HepG2 (cell line): ENCODE measurements around the gene CEACAM3. TPM values are rescaled to one million over a fixed set of nuclear protein-coding genes. Genes with fewer than 3 reads are reported as not detected.

Experiments
- ARID4A ChIP-seq: sonication (generic); formaldehyde crosslinking; IDR thresholded peaks from 2 replicates; pipeline ENCODE4 v1.5.0; 2020; ENCODE audit warnings: mild to moderate bottlenecking, missing genetic modification reagents, borderline replicate concordance
- ATF1 ChIP-seq: IDR thresholded peaks from 2 replicates; pipeline ENCODE4 v1.6.1; 2016; ENCODE audit warnings: mild to moderate bottlenecking, control low read depth
- GTF3A ChIP-seq: sonication (generic); formaldehyde crosslinking; conservative IDR thresholded peaks from 2 replicates; pipeline ENCODE4 v1.4.0; 2020; ENCODE audit warnings: mild to moderate bottlenecking, missing genetic modification reagents
- KLF15 ChIP-seq: sonication (generic); formaldehyde crosslinking; IDR thresholded peaks from 2 replicates; pipeline ENCODE4 v1.8.1; 2023; ENCODE audit warnings: borderline replicate concordance, mild to moderate bottlenecking, inconsistent platforms, missing genetic modification reagents, mixed read lengths
- MAFK ChIP-seq, 2 experiments: IDR thresholded peaks in 1 of 2; conservative IDR thresholded peaks in 1 of 2; 2 replicates each; pipeline ENCODE4 v1.6.1; 2011; ENCODE audit warnings: improper control_type of control experiment in 2 of 2, low read length in 2 of 2
- MED13 ChIP-seq: sonication (generic); formaldehyde crosslinking; IDR thresholded peaks from 2 replicates; pipeline ENCODE4 v1.5.0; 2020; ENCODE audit warnings: missing genetic modification reagents
- PBX3 ChIP-seq: sonication (generic); formaldehyde crosslinking; IDR thresholded peaks from 2 replicates; pipeline ENCODE4 v1.8.1; 2023; ENCODE audit warnings: missing genetic modification reagents, inconsistent platforms, borderline replicate concordance
- PHB2 ChIP-seq: fragments of 450-650 bp; IDR thresholded peaks from 2 replicates; pipeline ENCODE4 v1.6.1; 2018; ENCODE audit not compliant: partially characterized antibody
- PITX1 ChIP-seq: sonication (generic); formaldehyde crosslinking; IDR thresholded peaks from 2 replicates; pipeline ENCODE4 v1.5.1; 2020; ENCODE audit warnings: mild to moderate bottlenecking, missing genetic modification reagents
- PRDM15 ChIP-seq: sonication (generic); formaldehyde crosslinking; IDR thresholded peaks from 2 replicates; pipeline ENCODE4 v1.4.0; 2020; ENCODE audit warnings: missing genetic modification reagents
- RORA ChIP-seq: sonication (generic); formaldehyde crosslinking; IDR thresholded peaks from 2 replicates; pipeline ENCODE4 v1.5.0; 2020; ENCODE audit warnings: mild to moderate bottlenecking, missing genetic modification reagents, moderate library complexity
- SRF ChIP-seq: IDR thresholded peaks from 2 replicates; pipeline ENCODE4 v1.6.1; 2011; ENCODE audit warnings: mild to moderate bottlenecking, low read depth, low read length, moderate library complexity
- SYNCRIP ChIP-seq: fragments of 200-400 bp; formaldehyde crosslinking; IDR thresholded peaks from 2 replicates; pipeline ENCODE4 v1.6.1; 2018; ENCODE audit warnings: mild to moderate bottlenecking, low read depth, low read length; ENCODE audit not compliant: insufficient read depth
- ZFAT ChIP-seq: sonication (generic); formaldehyde crosslinking; conservative IDR thresholded peaks from 2 replicates; pipeline ENCODE4 v1.8.1; 2023; ENCODE audit warnings: missing genetic modification reagents, inconsistent platforms
- ZFP36L2 ChIP-seq: sonication (generic); formaldehyde crosslinking; IDR thresholded peaks from 2 replicates; pipeline ENCODE4 v1.4.0; 2020; ENCODE audit warnings: missing genetic modification reagents
- ZNF207 ChIP-seq: fragments of 450-650 bp; IDR thresholded peaks from 2 replicates; pipeline ENCODE4 v1.6.1; 2016; ENCODE audit warnings: antibody characterized with exemption, borderline replicate concordance
- ZZZ3 ChIP-seq: sonication (generic); formaldehyde crosslinking; IDR thresholded peaks from 2 replicates; pipeline ENCODE4 v1.4.0; 2020; ENCODE audit warnings: missing genetic modification reagents, mild to moderate bottlenecking, borderline replicate concordance
- polyA plus RNA-seq, 8 experiments: library from polyadenylated mRNA; depleted of rRNA in 3 of 8; stranded (reverse) in 7 of 8; unstranded in 1 of 8; fragments of >200 nt; fragmentation: Illumina TruSeq in 4 of 8; extraction: Trizol in 4 of 8; gene quantifications; 2 replicates each; pipeline versions ENCODE4 v1.2.1 to v1.2.3, GENCODE V29; 2011 to 2016; ENCODE audit warnings: low read depth in 4 of 8, missing spikeins in 1 of 8, mixed read lengths in 1 of 8; ENCODE audit not compliant: insufficient read depth in 1 of 8
- total RNA-seq, 5 experiments: library from RNA; depleted of rRNA; stranded (reverse); fragments of >200 nt; fragmentation: Illumina TruSeq; extraction: Trizol; gene quantifications; 2 replicates each; pipeline ENCODE4 v1.2.3, GENCODE V29; 2016; ENCODE audit warnings: low read depth in 1 of 5
- TF ChIP-seq, protein P1 (sequence below): IDR thresholded peaks from 2 replicates; pipeline ENCODE4 v1.6.1; 2016; ENCODE audit warnings: control low read depth

Gene CEACAM3
- total and polyA plus RNA-seq, 2 of the 13 experiments (the other 11 are each of a cell fraction or from before 2014, with no cell fraction given), result not detected

DNA sequence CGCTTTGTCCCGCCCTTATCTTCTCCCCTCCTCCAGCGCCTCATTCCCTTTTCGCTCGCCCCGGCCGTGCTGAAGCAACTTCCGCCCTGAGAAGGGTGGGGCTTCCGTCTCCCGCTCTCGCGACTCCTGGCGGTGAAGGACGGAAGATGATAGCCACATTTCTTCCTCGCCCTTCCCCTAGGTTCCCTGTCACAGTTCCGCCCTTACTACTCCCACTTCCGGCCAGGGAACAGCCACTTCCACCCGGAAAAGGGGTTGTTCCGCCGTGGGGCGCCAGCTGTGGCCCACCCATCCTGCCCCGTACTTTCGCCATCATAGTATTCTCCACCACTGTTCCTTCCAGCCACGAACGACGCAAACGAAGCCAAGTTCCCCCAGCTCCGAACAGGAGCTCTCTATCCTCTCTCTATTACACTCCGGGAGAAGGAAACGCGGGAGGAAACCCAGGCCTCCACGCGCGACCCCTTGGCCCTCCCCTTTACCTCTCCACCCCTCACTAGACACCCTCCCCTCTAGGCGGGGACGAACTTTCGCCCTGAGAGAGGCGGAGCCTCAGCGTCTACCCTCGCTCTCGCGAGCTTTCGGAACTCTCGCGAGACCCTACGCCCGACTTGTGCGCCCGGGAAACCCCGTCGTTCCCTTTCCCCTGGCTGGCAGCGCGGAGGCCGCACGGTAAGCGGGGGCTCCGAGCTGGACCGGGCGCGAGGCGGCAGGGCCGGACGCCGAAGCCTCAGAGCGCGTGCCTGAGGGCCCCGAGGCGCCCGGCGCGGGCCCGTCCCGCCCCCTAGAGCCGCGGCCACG is 63.4 kb downstream of the CEACAM3 start, which contains the start of gene RPS19 (continued):
- 0 out of 2 replicates have a peak, but pooled peaks have one; percentile 23 for TF ChIP-seq PRDM15 (CRISPR knock-in tag)
- TF ChIP-seq ARID4A (CRISPR knock-in tag), result peak; percentile 90; the same call in 1 of the 2 replicates
- TF ChIP-seq SRF, result 0 out of 2 replicates have a peak, but pooled peaks have one; percentile 25
- TF ChIP-seq ZZZ3 (CRISPR knock-in tag), result peak; percentile 80; the same call in 1 of the 2 replicates
- TF ChIP-seq GTF3A, result peak; percentile 74; the same call in 1 of the 2 replicates
- TF ChIP-seq PITX1 (CRISPR knock-in tag), result peak; percentile 68
- TF ChIP-seq ZFP36L2 (CRISPR knock-in tag), result no peak
- TF ChIP-seq ZNF207, result no peak
- TF ChIP-seq, protein P1, sequence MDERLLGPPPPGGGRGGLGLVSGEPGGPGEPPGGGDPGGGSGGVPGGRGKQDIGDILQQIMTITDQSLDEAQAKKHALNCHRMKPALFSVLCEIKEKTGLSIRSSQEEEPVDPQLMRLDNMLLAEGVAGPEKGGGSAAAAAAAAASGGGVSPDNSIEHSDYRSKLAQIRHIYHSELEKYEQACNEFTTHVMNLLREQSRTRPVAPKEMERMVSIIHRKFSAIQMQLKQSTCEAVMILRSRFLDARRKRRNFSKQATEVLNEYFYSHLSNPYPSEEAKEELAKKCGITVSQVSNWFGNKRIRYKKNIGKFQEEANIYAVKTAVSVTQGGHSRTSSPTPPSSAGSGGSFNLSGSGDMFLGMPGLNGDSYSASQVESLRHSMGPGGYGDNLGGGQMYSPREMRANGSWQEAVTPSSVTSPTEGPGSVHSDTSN (CRISPR knock-in tag), result no peak
- TF ChIP-seq RORA (CRISPR knock-in tag), result no peak
- peak; percentile 85 for TF ChIP-seq ATF1 (CRISPR knock-in tag)
- peak; percentile 77; the same call in 1 of the 2 replicates for TF ChIP-seq MED13
- TF ChIP-seq SYNCRIP, result no peak
- no peak; the same call in 1 of the 2 replicates for TF ChIP-seq ZFAT
- no peak for TF ChIP-seq PHB2
- no peak for TF ChIP-seq PBX3 (CRISPR knock-in tag)
- no peak for TF ChIP-seq MAFK (conservative IDR thresholded peaks at IDR 0.05 in 1 of 2, IDR thresholded peaks at IDR 0.05 in 1 of 2; ENCODE audit: low read length in 2 of 2)
- TF ChIP-seq KLF15 (CRISPR knock-in tag), result no peak; the same call in 1 of the 2 replicates
